HG03378 (cell line): ENCODE results near the gene TRIM40.

ENCODE experiments used
- ATAC-seq: cut with Tn5 transposase; IDR thresholded peaks from one replicate; pipeline ENCODE4 v1.9.1; 2021; ENCODE audit warnings: mild to moderate bottlenecking, moderate library complexity; ENCODE audit not compliant: unreplicated experiment

TRIM40 gene

GRCh38 chr6:30135757-30136156 lies at the start of gene TRIM40:
TSS of gene TRIM40 (plus strand) at chr6:30136140. CDS start at chr6:30137037, 897 bp downstream.
- no peak for ATAC-seq

- ATAC-seq: no peak
Observed at GRCh38 chr6:30087876-30088275, 48.1 kb upstream of the TRIM40 start.

GRCh38 chr6:30091577-30092381 lies 44.2 kb upstream of the TRIM40 start:
- no peak for ATAC-seq

DNA sequence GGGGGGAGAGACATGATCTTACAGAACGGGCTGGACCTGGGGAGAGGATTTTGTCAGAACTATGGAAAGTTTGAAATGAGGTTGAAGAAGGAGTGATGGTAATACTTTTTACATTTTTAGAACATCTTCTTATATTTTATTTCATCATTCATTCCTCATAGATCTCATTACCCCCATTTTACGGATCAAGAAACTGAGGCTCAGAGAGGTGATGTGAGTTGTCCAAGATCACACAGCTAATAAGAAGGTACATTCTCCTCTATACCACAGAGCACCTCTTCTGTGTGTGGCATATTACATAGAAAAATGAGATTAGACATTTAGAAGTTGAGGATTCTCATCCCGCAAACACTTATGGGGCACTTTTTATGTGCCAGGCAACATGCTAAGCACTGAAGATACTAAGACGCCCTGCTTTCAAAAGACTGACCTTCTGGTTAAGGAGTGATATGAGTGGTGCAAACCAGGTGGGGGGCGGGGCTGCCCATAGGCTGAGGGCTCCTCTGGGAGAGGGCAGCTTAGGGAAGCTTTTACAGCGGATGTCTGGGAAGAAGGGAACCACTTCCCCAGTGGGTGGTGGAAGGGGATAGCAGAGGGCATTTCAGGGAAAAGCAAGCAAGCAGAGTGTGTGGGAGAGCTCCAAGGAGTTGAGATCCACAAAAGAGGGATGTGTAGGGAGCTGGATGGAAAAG lies 42.9 kb upstream of the TRIM40 start:
- no peak for ATAC-seq

DNA sequence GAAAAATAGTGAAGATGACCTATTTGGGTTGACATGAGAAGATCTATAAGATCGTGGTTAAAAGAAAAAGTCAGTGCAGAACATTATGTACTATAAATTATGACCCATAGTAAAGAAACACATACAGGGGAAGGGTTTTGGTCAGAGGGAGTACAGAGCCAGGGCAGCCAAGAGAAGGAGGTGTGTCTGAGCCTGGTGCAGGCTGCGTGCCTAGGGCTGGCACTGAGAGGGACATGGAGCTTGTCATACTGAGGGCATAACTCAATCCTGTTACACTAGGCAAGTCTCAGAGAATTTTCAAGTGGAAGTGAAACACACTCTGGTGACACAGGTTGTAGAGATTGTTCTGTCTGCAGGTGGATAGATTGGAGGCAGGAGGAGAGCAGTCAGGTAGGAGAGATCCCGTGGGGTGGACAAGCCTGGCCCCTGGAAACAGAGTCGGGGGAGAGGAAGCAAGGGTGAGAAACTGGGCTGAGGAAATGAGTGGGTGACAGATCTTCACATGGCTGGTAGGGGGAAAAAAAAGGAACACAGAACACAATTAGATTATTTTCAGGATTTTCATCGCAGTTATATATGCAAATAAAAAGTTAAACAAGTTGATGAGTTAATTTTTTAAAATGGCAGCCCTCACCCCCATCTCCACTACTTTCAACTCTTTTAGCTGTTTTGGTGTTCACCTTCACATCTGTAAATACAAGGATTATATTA lies 41.8 kb upstream of the TRIM40 start:
- ATAC-seq: no peak

DNA sequence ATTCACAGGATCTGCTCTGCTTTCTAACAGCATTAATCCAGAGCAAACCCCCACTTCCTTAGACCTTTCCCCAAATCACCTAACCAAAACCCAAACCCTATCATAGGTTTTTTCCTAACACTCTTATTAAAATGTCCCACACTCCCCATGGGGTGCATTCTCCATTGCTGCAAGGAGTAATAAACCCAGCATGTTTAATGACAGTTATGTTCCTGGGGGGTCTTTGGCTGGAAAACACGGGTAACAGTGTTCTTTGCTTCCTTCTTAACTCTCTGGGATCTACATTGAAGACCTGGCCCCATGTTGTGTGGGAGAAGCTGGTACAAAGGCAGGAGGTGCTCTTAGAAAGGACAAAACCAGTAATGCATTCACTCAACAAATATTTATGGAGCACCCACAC lies 39.1 kb upstream of the TRIM40 start:
- ATAC-seq: no peak

GRCh38 chr6:30097902-30098768 lies 37.8 kb upstream of the TRIM40 start:
- ATAC-seq: no peak

- no peak for ATAC-seq
Observed at GRCh38 chr6:30100154-30100553, 35.8 kb upstream of the TRIM40 start.

DNA sequence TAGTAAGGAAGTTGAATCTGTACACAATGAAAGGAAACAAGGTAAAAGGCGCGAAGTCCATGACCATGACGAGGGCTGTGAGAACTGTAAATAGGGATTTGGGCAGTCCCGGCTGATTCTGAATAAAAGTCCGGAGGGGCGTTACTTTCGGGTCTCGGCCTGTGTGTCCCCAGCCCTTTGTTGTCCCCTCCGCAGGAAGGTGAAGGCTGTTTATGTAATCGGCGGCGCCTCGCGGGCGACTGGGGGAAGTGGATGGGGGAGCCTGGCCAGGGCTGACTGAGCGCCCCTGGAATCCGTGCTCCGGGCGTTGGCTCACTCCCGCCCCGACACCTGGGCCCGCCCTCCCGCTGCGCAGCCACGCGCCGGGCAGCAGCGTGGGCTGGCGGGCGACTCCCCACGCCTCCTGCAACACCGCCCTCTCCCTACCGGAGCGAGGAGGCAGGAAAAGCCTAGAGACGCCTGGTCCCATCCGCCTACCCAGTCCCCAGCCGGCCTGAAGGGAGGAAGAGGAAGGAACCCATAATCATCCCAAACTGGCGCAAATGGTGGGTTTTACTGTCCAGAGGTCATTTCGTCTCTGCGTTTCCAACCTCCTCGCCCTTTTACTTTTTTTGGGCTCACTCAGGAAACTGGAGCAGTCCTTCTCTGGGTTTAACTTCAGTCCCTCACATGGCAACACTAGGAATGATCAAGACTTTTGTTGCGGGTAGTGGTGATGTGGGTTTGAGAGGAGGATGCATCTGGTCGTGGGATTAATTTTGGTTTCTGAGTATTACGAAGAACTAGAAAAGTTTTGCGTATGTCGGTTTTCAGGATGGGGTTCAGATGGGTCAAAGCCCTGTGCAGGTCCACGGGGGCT lies 35.1 kb upstream of the TRIM40 start:
- ATAC-seq: no peak

GRCh38 chr6:30101444-30102413 lies 34.2 kb upstream of the TRIM40 start:
- no peak for ATAC-seq

- no peak for ATAC-seq
Observed at GRCh38 chr6:30102414-30102969, 33.4 kb upstream of the TRIM40 start.

DNA sequence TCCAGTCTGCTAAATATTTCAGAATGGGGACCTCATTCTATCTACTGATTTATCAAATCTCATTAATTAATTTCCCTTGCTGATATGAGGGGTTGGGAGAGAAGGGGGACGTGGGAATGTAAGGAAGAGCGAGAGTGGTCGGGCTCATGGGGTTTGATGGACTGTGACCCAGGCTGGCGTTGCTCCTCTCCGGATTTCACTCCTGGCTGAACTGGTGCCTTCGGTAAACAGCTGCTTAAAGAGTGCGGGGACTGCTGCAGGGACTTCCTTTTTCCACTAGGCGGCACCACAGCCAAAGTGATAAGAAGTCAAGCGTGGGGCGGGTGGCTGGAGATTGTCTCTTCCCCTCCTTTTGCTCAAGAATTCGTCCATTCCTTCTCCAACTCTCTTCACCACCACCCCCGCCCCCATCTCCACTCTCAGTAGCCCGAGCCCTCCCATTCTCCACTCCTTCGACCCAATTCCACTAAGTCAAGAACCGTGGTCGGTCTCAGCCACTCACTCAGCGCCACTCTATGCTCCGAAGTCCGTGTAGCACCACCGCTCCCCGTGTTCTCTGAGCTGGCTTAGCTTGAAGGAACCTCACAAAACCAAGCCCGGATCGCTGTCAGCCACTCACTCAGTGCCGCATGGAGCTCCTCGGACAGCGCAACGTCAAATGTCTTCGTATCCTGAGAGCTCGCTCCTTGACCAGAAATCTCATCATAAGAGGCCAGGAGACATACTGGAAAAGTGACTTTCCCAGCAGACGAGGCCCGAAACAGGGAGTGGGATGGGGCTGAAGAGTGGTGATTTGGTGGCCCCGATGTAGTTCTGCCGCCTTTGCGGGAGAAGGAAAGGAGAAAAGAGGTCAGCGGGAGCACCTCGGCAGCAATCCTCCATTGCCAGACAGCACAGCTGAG lies 32.7 kb upstream of the TRIM40 start:
- peak; percentile 66 for ATAC-seq

DNA sequence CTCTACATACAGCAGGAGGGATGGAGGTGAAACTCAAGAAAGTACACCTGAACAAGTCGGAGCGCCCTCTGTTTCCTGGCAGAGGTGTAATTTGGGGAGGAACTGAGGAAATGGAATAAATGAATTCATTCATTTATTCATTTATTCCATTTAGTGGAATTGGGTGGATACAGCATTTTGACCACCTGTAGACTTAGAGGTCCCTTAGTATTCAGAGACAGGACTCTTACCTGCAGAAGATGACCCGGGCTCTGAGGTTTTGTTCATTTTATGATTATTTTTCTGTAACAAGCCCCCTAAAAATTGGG lies 32.1 kb upstream of the TRIM40 start:
- ATAC-seq: no peak

- ATAC-seq: no peak
Observed at GRCh38 chr6:30104661-30105060, 31.3 kb upstream of the TRIM40 start.

GRCh38 chr6:30111266-30111856 lies 24.6 kb upstream of the TRIM40 start:
- ATAC-seq: no peak

DNA sequence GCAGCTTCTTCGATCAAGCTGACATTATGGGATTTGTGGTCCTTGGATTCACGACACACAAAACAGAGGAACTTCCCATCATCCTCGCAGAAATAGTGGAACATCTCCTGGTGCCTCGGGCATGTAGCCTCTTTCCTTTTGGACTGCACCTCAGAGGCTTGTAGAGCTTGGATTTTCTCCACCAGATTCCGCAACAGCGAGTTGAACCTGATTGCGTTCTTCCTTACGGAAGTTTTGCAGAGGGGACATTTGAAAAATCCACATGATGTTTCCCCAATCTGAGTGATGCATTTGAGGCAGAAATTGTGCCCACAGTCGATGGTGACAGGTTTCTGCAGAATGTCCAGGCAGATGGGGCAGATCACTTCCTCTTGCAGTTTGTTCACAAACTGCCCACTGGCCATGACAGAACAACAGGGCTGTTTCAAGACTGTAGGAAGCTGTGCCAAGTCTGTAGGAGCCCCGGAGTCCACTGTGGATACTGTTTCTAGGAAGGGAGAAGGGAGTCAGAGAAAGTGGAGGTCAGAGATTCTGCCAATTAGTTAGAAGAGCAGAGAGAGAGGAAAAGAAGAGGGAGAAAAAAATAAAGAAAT lies 23.4 kb upstream of the TRIM40 start:
- ATAC-seq: no peak
